BJ (cell line): ENCODE results near the gene KRT20. TPM values are rescaled to one million over a fixed set of nuclear protein-coding genes. Genes with fewer than 3 reads are reported as not detected.

Experiments used
- CTCF ChIA-PET: fragments of 350-600 bp; formaldehyde crosslinking; extraction: SDS; loops from one replicate; lab custom pipeline; 2021; ENCODE audit warnings: antibody characterized with exemption, inconsistent platforms; lab: Yijun Ruan, JAX
- POLR2A ChIA-PET: fragments of 300-600 bp; sonication (Branson Sonifier 250); formaldehyde crosslinking; extraction: SDS; loops from one replicate; lab custom pipeline; 2021; ENCODE audit warnings: antibody characterized with exemption; lab: Charles Lee
- DNase-seq: peaks from one replicate; pipeline ENCODE4 v3.0.0-alpha.2; 2011; ENCODE audit warnings: low read depth
- H3K27me3 ChIP-seq: 2 replicates; pipeline ENCODE4 v1.6.0; 2011; ENCODE audit warnings: low read length; ENCODE audit not compliant: control insufficient read depth, insufficient read depth
- H3K36me3 ChIP-seq: 2 replicates; pipeline ENCODE4 v1.5.1; 2011; ENCODE audit warnings: low read length; ENCODE audit not compliant: control insufficient read depth, insufficient read depth
- H3K4me3 ChIP-seq: 2 replicates; pipeline ENCODE4 v1.5.1; 2011; ENCODE audit warnings: low read depth, mild to moderate bottlenecking, control low read depth, low read length
- polyA plus RNA-seq: library from polyadenylated mRNA; depleted of rRNA; stranded (reverse); fragments of >200 nt; gene quantifications from 2 replicates; pipeline ENCODE4 v1.2.3, GENCODE V29; 2011; rRNA removed
- TF ChIP-seq, protein P1 (sequence below): IDR thresholded peaks from 2 replicates; pipeline ENCODE4 v1.5.1; 2011; ENCODE audit warnings: low read depth, mild to moderate bottlenecking, control low read depth, inconsistent platforms, low read length, moderate library complexity; ENCODE audit not compliant: insufficient read depth

The KRT20 gene
- polyA plus RNA-seq, 1 experiment, result not detected

GRCh38 chr17:40832840-40833239, 52.2 kb downstream of the KRT20 start:
- no peak overlapping the region for H3K4me3 ChIP-seq
- H3K36me3 ChIP-seq, result no peaks in the 10 kb centered on the region
- no peaks in the 10 kb centered on the region for H3K27me3 ChIP-seq
- DNase-seq, result no peak
- ChIA-PET CTCF (interaction anchor here (0.8 to 1.5 kb wide), 4 partner anchors 8 to 835 kb away, joined by 3 to 4 read pairs (median 3); no protein-coding TSS in a partner anchor), POLR2A (no interaction called here)
- TF ChIP-seq, protein P1, sequence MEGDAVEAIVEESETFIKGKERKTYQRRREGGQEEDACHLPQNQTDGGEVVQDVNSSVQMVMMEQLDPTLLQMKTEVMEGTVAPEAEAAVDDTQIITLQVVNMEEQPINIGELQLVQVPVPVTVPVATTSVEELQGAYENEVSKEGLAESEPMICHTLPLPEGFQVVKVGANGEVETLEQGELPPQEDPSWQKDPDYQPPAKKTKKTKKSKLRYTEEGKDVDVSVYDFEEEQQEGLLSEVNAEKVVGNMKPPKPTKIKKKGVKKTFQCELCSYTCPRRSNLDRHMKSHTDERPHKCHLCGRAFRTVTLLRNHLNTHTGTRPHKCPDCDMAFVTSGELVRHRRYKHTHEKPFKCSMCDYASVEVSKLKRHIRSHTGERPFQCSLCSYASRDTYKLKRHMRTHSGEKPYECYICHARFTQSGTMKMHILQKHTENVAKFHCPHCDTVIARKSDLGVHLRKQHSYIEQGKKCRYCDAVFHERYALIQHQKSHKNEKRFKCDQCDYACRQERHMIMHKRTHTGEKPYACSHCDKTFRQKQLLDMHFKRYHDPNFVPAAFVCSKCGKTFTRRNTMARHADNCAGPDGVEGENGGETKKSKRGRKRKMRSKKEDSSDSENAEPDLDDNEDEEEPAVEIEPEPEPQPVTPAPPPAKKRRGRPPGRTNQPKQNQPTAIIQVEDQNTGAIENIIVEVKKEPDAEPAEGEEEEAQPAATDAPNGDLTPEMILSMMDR, result no peak

DNA sequence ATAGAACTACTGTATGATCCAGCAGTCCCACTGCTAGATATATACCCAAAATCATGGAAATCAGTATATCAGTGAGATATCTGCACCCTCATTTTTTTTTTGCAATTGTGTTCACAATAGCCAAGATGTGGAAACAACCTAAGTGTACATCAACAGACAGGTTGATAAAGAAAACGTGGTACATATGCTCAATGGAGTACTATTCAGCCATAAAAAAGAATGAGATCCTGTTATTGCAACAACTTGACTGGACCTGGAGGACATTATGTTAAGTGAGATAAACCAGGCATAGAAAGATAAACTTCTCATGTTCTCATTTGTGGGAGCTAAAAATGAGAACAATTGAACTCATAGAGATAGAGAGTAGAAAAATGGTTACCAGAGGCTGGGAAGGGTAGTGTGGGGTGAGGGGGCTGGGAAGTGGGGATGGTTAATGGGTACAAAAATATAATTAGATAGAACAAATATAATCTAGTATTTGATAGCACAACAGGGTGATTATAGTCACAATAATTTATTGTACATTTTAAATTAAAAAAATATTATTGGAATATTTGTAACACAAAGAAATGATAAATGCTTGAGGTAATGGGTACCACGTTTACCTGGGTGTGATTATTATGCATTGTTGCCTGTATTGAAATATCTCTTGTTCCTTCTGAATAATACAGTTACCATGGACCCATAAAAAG, 54.8 kb downstream of the KRT20 start:
- ChIA-PET POLR2A (no interaction called here), CTCF (no interaction called here)
- TF ChIP-seq, protein P1, result no peak
- Histone ChIP-seq H3K27me3 (no peaks in the 10 kb centered on the region), H3K4me3 (no peak overlapping the region), H3K36me3 (no peaks in the 10 kb centered on the region)
- DNase-seq, result no peak

GRCh38 chr17:40828454-40829044, 56.5 kb downstream of the KRT20 start:
- POLR2A ChIA-PET, result no interaction called here
- Histone ChIP-seq H3K4me3 (no peak overlapping the region), H3K27me3 (no peaks in the 10 kb centered on the region), H3K36me3 (no peaks in the 10 kb centered on the region)
- CTCF ChIA-PET, result no interaction called here
- TF ChIP-seq, protein P1, result no peak
- no peak for DNase-seq

DNA sequence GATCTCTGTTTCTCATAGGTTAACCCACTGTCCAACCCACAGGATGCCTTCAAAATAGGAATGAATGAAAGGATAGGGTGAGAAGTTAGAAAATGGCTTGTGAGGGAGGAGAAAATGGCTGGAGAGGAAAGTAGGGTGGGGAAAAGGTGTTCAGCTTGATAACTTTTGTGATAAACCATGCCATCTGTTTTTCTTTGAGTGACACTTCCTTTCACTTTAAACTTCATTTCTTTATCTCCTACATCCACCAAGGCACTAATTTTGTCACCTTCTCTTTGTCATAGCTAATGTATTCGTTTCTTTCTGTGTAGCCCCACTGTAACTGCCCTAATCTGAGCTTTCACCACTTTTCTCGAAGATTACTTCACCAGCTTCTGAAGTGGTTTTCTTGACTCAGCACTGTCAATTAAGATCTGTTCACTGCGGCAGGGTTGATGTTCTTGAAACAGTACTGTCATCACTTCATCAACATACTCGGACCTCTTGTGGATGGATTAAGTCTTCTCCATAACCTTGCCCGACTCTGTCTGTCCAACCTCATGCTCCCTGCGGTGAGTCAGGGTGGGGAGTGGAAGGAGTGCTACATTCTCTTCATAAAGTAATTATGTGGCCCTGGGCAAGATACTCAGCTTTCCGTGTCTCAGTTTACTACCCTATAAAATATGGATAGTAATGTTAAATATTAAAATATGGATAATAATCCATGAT, 57.1 kb downstream of the KRT20 start:
- ChIA-PET CTCF (no interaction called here), POLR2A (no interaction called here)
- no peaks in the 10 kb centered on the region for H3K27me3 ChIP-seq
- no peak overlapping the region for H3K4me3 ChIP-seq
- DNase-seq, result no peak
- H3K36me3 ChIP-seq, result no peaks in the 10 kb centered on the region
- TF ChIP-seq, protein P1, result no peak

Other genes with a start within 250 kb of the KRT20 start
- 54.6 and 64.0 TPM in 2 replicates for gene SMARCE1, start 237.4 kb downstream of the KRT20 start, polyA plus RNA-seq
- gene KRT222, start 220.1 kb downstream of the KRT20 start, polyA plus RNA-seq, result not detected in 2 replicates
- not detected in 2 replicates for gene KRT24, start 181.5 kb downstream of the KRT20 start, polyA plus RNA-seq
- gene KRT25, start 129.9 kb downstream of the KRT20 start, polyA plus RNA-seq, result not detected in 2 replicates
- not detected in 2 replicates for gene KRT26, start 113.0 kb downstream of the KRT20 start, polyA plus RNA-seq
- not detected in 2 replicates for gene KRT27, start 102.7 kb downstream of the KRT20 start, polyA plus RNA-seq
- gene KRT28, start 85.3 kb downstream of the KRT20 start, polyA plus RNA-seq, result not detected in 2 replicates
- gene KRT10, start 62.6 kb downstream of the KRT20 start, polyA plus RNA-seq, result 6.4 and 16.1 TPM in 2 replicates
- gene KRT12, start 18.0 kb downstream of the KRT20 start, polyA plus RNA-seq, result not detected in 2 replicates
- gene KRT23, start 52.4 kb upstream of the KRT20 start, polyA plus RNA-seq, result 0.09 and 0.11 TPM in 2 replicates
- not detected in 2 replicates for gene KRT39, start 81.7 kb upstream of the KRT20 start, polyA plus RNA-seq
- not detected in 2 replicates for gene KRT40, start 99.1 kb upstream of the KRT20 start, polyA plus RNA-seq
- not detected in 2 replicates for gene KRTAP3-3, start 108.9 kb upstream of the KRT20 start, polyA plus RNA-seq
- not detected in 2 replicates for gene KRTAP3-2, start 114.7 kb upstream of the KRT20 start, polyA plus RNA-seq
- gene KRTAP3-1, start 123.9 kb upstream of the KRT20 start, polyA plus RNA-seq, result 0.16 TPM in 1 of 2 replicates, not detected in the other
- gene KRTAP1-5, start 142.0 kb upstream of the KRT20 start, polyA plus RNA-seq, result 62.3 and 65.1 TPM in 2 replicates
- gene KRTAP1-4, start 145.0 kb upstream of the KRT20 start, polyA plus RNA-seq, result not detected in 2 replicates
- gene KRTAP1-3, start 149.6 kb upstream of the KRT20 start, polyA plus RNA-seq, result not detected in 2 replicates
- 0.32 TPM in 1 of 2 replicates, not detected in the other for gene KRTAP1-1, start 156.2 kb upstream of the KRT20 start, polyA plus RNA-seq
- not detected in 2 replicates for gene KRTAP2-1, start 162.1 kb upstream of the KRT20 start, polyA plus RNA-seq
- gene KRTAP2-2, start 170.0 kb upstream of the KRT20 start, polyA plus RNA-seq, result 0.16 TPM in 1 of 2 replicates, not detected in the other
- gene KRTAP2-3, start 174.9 kb upstream of the KRT20 start, polyA plus RNA-seq, result 1.3 and 1.4 TPM in 2 replicates
- not detected in 2 replicates for gene KRTAP2-4, start 180.6 kb upstream of the KRT20 start, polyA plus RNA-seq
- not detected in 2 replicates for gene KRTAP4-7, start 198.9 kb upstream of the KRT20 start, polyA plus RNA-seq
- gene KRTAP4-8, start 212.9 kb upstream of the KRT20 start, polyA plus RNA-seq, result not detected in 2 replicates
- not detected in 2 replicates for gene KRTAP4-16, start 217.0 kb upstream of the KRT20 start, polyA plus RNA-seq
- gene KRTAP4-9, start 220.1 kb upstream of the KRT20 start, polyA plus RNA-seq, result not detected in 2 replicates
- gene KRTAP4-11, start 233.1 kb upstream of the KRT20 start, polyA plus RNA-seq, result not detected in 2 replicates
- 0.11 TPM in 1 of 2 replicates, not detected in the other for gene KRTAP4-12, start 238.9 kb upstream of the KRT20 start, polyA plus RNA-seq